ENCODE measurements around the gene TMEM151A.
A peak's percentile ranks its signal among the peaks of the same experiment; 100 is the strongest.

Gene TMEM151A

GRCh38 chr11:66284526-66285078 lies 7.1 kb upstream of the TMEM151A start:
- no peak for TF ChIP-seq CTCF (IDR thresholded peaks at IDR 0.05; ENCODE audit: low read length, missing control alignments)
- no peak for DNase-seq (ENCODE audit: low read depth)
- no peak overlapping the region for H3K4me3 ChIP-seq (replicated peaks; ENCODE audit: low read depth, low read length)

- TF ChIP-seq CTCF (IDR thresholded peaks at IDR 0.05; ENCODE audit: low read length, missing control alignments) = no peak
- no peak for DNase-seq (ENCODE audit: low read depth)
- H3K4me3 ChIP-seq (replicated peaks; ENCODE audit: low read depth, low read length) = no peak overlapping the region
Observed at GRCh38 chr11:66285250-66285947, 6.3 kb upstream of the TMEM151A start.

- no peak overlapping the region for H3K4me3 ChIP-seq (replicated peaks; ENCODE audit: low read depth, low read length)
- no peak for TF ChIP-seq CTCF (IDR thresholded peaks at IDR 0.05; ENCODE audit: low read length, missing control alignments)
- no peak for DNase-seq (ENCODE audit: low read depth)
Observed at GRCh38 chr11:66286699-66287098, 5.0 kb upstream of the TMEM151A start.

GRCh38 chr11:66287211-66287888 lies 4.3 kb upstream of the TMEM151A start:
- no peak for DNase-seq (ENCODE audit: low read depth)
- TF ChIP-seq CTCF (IDR thresholded peaks at IDR 0.05; ENCODE audit: low read length, missing control alignments) = no peak
- H3K4me3 ChIP-seq (replicated peaks; ENCODE audit: low read depth, low read length) = peak overlapping the region; percentile 91

GRCh38 chr11:66287889-66288670 lies 3.6 kb upstream of the TMEM151A start:
- peak overlapping the region; percentile 91 for H3K4me3 ChIP-seq (replicated peaks; ENCODE audit: low read depth, low read length)
- no peak for TF ChIP-seq CTCF (IDR thresholded peaks at IDR 0.05; ENCODE audit: low read length, missing control alignments)
- no peak for DNase-seq (ENCODE audit: low read depth)

- H3K4me3 ChIP-seq (replicated peaks; ENCODE audit: low read depth, low read length) = peak within 1 kb of the TSS; percentile 91
- DNase-seq (ENCODE audit: low read depth) = peak; percentile 100
- no peak for TF ChIP-seq CTCF (IDR thresholded peaks at IDR 0.05; ENCODE audit: low read length, missing control alignments)
Observed at GRCh38 chr11:66288671-66289547, 2.8 kb upstream of the TMEM151A start, which contains the start of gene YIF1A. YIF1A (minus strand) TSS chr11:66289143; CDS start chr11:66288985, 158 bp downstream.
